SK-N-SH treated with all-trans-retinoic acid at 6 μM for 48 hours (cell line): ENCODE measurements around the gene KRT71.

Experiments used
- ATAC-seq: fragments of 200-7000 bp; cut with Tn5 transposase; 3 replicates; pipeline ENCODE4 v1.9.1; 2020; ENCODE audit warnings: mild to moderate bottlenecking, moderate library complexity
- ARNTL ChIP-seq: fragments of 450-650 bp; formaldehyde crosslinking; IDR thresholded peaks from 2 replicates; pipeline ENCODE4 v1.5.0; 2020; ENCODE audit warnings: low read depth, mild to moderate bottlenecking, moderate library complexity, borderline replicate concordance
- BACH2 ChIP-seq: fragments of 250-450 bp; sonication (Bioruptor Pico); IDR thresholded peaks from 2 replicates; pipeline ENCODE4 v1.9.0; 2021; ENCODE audit warnings: mild to moderate bottlenecking, borderline replicate concordance
- CSDC2 ChIP-seq: fragments of 250-450 bp; sonication (Bioruptor Pico); IDR thresholded peaks from 2 replicates; pipeline ENCODE4 v1.5.0; 2020; ENCODE audit warnings: mild to moderate bottlenecking, moderate library complexity
- ESRRG ChIP-seq: fragments of 250-450 bp; sonication (Bioruptor Pico); IDR thresholded peaks from 2 replicates; pipeline ENCODE4 v1.6.1; 2021; ENCODE audit warnings: mild to moderate bottlenecking
- GLIS3 ChIP-seq: fragments of 250-450 bp; sonication (Bioruptor Pico); IDR thresholded peaks from 2 replicates; pipeline ENCODE4 v1.5.0; 2020; ENCODE audit warnings: mild to moderate bottlenecking, moderate library complexity
- ISL1 ChIP-seq: fragments of 250-450 bp; sonication (Bioruptor Pico); IDR thresholded peaks from 2 replicates; pipeline ENCODE4 v2.1.2; 2022; ENCODE audit warnings: mild to moderate bottlenecking, moderate library complexity
- OSR1 ChIP-seq: fragments of 250-450 bp; sonication (Bioruptor Pico); IDR thresholded peaks from 2 replicates; pipeline ENCODE4 v1.8.0; 2022; ENCODE audit warnings: moderate library complexity, mild to moderate bottlenecking, inconsistent platforms
- PPARA ChIP-seq: fragments of 250-450 bp; sonication (Bioruptor Pico); IDR thresholded peaks from 2 replicates; pipeline ENCODE4 v1.5.0; 2020; ENCODE audit warnings: mild to moderate bottlenecking, borderline replicate concordance
- RARB ChIP-seq: fragments of 250-450 bp; sonication (Bioruptor Pico); IDR thresholded peaks from 2 replicates; pipeline ENCODE4 v1.8.0; 2021; ENCODE audit warnings: mild to moderate bottlenecking, moderate library complexity
- SNAI2 ChIP-seq: fragments of 250-450 bp; sonication (Bioruptor Pico); IDR thresholded peaks from 2 replicates; pipeline ENCODE4 v1.5.0; 2020; ENCODE audit warnings: mild to moderate bottlenecking, moderate library complexity
- TCF4 ChIP-seq: fragments of 250-450 bp; sonication (Bioruptor Pico); IDR thresholded peaks from 2 replicates; pipeline ENCODE4 v1.8.0; 2021; ENCODE audit warnings: mild to moderate bottlenecking, moderate library complexity, borderline replicate concordance
- ZC3H10 ChIP-seq: fragments of 250-450 bp; sonication (Bioruptor Pico); IDR thresholded peaks from 2 replicates; pipeline ENCODE4 v1.5.1; 2021; ENCODE audit warnings: mild to moderate bottlenecking, moderate library complexity
- ZFP3 ChIP-seq: fragments of 250-450 bp; sonication (Bioruptor Pico); IDR thresholded peaks from 2 replicates; pipeline ENCODE4 v1.5.0; 2020; ENCODE audit warnings: mild to moderate bottlenecking, moderate library complexity
- ZFP30 ChIP-seq: fragments of 450-650 bp; formaldehyde crosslinking; IDR thresholded peaks from 2 replicates; pipeline ENCODE4 v1.5.0; 2022; ENCODE audit warnings: mild to moderate bottlenecking, moderate library complexity
- ZNF565 ChIP-seq: fragments of 450-650 bp; formaldehyde crosslinking; conservative IDR thresholded peaks from 2 replicates; pipeline ENCODE4 v1.5.0; 2020; ENCODE audit warnings: low read depth, mild to moderate bottlenecking, moderate library complexity
- ZNF70 ChIP-seq: fragments of 450-650 bp; formaldehyde crosslinking; IDR thresholded peaks from 2 replicates; pipeline ENCODE4 v1.5.0; 2020; ENCODE audit warnings: mild to moderate bottlenecking, moderate library complexity
- ZNF8 ChIP-seq: fragments of 450-650 bp; formaldehyde crosslinking; IDR thresholded peaks from 2 replicates; pipeline ENCODE4 v1.5.0; 2020; ENCODE audit warnings: mild to moderate bottlenecking, moderate library complexity
- TF ChIP-seq, protein P1 (sequence below): fragments of 250-450 bp; sonication (Bioruptor Pico); IDR thresholded peaks from 2 replicates; pipeline ENCODE4 v1.5.1; 2020; ENCODE audit warnings: low read depth, mild to moderate bottlenecking, moderate library complexity
- TF ChIP-seq, protein P2 (sequence below): fragments of 250-450 bp; sonication (Bioruptor Pico); IDR thresholded peaks from 2 replicates; pipeline ENCODE4 v1.5.1; 2021; ENCODE audit warnings: mild to moderate bottlenecking, moderate library complexity
- TF ChIP-seq, protein P3 (sequence below): fragments of 250-450 bp; sonication (Bioruptor Pico); IDR thresholded peaks from 2 replicates; pipeline ENCODE4 v1.8.0; 2021; ENCODE audit warnings: low read depth, mild to moderate bottlenecking, moderate library complexity, borderline replicate concordance
- TF ChIP-seq, protein P4 (sequence below): fragments of 250-450 bp; sonication (Bioruptor Pico); IDR thresholded peaks from 2 replicates; pipeline ENCODE4 v1.5.0; 2020; ENCODE audit warnings: mild to moderate bottlenecking, moderate library complexity

The KRT71 gene

DNA sequence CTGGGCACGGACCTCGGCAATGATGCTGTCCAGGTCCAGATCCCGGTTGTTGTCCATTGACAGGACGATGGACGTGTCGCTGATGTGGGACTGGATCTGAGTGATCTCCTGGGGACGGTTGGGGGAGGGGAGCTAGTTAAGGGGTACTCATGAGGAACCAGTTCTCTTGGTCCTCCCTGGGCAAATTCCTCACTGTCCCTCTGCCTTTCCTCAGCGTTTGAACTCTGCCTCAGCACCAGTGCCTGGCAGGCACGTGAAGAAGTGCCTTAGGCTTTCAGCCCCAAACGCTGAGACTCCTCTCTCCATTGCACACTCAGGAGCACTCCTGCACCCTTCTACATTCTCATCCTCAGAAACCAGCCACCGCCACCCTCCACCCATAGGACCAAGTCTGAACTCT lies 38.6 kb upstream of the KRT71 start:
- no peak for TF ChIP-seq BACH2
- TF ChIP-seq ZFP3: no peak
- TF ChIP-seq CSDC2 (CRISPR knock-in tag): no peak
- no peak for TF ChIP-seq ISL1 (CRISPR knock-in tag)
- TF ChIP-seq ZC3H10 (CRISPR knock-in tag): no peak
- TF ChIP-seq ZFP30 (CRISPR knock-in tag): no peak
- TF ChIP-seq ARNTL (CRISPR knock-in tag): no peak
- TF ChIP-seq, protein P1, sequence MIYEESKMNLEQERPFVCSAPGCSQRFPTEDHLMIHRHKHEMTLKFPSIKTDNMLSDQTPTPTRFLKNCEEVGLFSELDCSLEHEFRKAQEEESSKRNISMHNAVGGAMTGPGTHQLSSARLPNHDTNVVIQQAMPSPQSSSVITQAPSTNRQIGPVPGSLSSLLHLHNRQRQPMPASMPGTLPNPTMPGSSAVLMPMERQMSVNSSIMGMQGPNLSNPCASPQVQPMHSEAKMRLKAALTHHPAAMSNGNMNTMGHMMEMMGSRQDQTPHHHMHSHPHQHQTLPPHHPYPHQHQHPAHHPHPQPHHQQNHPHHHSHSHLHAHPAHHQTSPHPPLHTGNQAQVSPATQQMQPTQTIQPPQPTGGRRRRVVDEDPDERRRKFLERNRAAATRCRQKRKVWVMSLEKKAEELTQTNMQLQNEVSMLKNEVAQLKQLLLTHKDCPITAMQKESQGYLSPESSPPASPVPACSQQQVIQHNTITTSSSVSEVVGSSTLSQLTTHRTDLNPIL (CRISPR knock-in tag): no peak
- no peak for TF ChIP-seq OSR1 (CRISPR knock-in tag)
- no peak for TF ChIP-seq SNAI2
- TF ChIP-seq ESRRG (CRISPR knock-in tag): no peak
- no peak for TF ChIP-seq GLIS3 (CRISPR knock-in tag)
- TF ChIP-seq TCF4: no peak
- no peak for TF ChIP-seq ZNF565 (CRISPR knock-in tag)
- TF ChIP-seq, protein P2, sequence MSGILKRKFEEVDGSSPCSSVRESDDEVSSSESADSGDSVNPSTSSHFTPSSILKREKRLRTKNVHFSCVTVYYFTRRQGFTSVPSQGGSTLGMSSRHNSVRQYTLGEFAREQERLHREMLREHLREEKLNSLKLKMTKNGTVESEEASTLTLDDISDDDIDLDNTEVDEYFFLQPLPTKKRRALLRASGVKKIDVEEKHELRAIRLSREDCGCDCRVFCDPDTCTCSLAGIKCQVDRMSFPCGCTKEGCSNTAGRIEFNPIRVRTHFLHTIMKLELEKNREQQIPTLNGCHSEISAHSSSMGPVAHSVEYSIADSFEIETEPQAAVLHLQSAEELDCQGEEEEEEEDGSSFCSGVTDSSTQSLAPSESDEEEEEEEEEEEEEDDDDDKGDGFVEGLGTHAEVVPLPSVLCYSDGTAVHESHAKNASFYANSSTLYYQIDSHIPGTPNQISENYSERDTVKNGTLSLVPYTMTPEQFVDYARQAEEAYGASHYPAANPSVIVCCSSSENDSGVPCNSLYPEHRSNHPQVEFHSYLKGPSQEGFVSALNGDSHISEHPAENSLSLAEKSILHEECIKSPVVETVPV (CRISPR knock-in tag): no peak
- TF ChIP-seq, protein P3, sequence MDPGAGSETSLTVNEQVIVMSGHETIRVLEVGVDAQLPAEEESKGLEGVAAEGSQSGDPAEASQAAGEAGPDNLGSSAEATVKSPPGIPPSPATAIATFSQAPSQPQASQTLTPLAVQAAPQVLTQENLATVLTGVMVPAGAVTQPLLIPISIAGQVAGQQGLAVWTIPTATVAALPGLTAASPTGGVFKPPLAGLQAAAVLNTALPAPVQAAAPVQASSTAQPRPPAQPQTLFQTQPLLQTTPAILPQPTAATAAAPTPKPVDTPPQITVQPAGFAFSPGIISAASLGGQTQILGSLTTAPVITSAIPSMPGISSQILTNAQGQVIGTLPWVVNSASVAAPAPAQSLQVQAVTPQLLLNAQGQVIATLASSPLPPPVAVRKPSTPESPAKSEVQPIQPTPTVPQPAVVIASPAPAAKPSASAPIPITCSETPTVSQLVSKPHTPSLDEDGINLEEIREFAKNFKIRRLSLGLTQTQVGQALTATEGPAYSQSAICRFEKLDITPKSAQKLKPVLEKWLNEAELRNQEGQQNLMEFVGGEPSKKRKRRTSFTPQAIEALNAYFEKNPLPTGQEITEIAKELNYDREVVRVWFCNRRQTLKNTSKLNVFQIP (CRISPR knock-in tag): no peak
- TF ChIP-seq ZNF8 (CRISPR knock-in tag): no peak
- no peak for TF ChIP-seq RARB (CRISPR knock-in tag)
- TF ChIP-seq, protein P4, sequence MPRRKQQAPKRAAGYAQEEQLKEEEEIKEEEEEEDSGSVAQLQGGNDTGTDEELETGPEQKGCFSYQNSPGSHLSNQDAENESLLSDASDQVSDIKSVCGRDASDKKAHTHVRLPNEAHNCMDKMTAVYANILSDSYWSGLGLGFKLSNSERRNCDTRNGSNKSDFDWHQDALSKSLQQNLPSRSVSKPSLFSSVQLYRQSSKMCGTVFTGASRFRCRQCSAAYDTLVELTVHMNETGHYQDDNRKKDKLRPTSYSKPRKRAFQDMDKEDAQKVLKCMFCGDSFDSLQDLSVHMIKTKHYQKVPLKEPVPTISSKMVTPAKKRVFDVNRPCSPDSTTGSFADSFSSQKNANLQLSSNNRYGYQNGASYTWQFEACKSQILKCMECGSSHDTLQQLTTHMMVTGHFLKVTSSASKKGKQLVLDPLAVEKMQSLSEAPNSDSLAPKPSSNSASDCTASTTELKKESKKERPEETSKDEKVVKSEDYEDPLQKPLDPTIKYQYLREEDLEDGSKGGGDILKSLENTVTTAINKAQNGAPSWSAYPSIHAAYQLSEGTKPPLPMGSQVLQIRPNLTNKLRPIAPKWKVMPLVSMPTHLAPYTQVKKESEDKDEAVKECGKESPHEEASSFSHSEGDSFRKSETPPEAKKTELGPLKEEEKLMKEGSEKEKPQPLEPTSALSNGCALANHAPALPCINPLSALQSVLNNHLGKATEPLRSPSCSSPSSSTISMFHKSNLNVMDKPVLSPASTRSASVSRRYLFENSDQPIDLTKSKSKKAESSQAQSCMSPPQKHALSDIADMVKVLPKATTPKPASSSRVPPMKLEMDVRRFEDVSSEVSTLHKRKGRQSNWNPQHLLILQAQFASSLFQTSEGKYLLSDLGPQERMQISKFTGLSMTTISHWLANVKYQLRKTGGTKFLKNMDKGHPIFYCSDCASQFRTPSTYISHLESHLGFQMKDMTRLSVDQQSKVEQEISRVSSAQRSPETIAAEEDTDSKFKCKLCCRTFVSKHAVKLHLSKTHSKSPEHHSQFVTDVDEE: no peak
- no peak for TF ChIP-seq ZNF70 (CRISPR knock-in tag)

DNA sequence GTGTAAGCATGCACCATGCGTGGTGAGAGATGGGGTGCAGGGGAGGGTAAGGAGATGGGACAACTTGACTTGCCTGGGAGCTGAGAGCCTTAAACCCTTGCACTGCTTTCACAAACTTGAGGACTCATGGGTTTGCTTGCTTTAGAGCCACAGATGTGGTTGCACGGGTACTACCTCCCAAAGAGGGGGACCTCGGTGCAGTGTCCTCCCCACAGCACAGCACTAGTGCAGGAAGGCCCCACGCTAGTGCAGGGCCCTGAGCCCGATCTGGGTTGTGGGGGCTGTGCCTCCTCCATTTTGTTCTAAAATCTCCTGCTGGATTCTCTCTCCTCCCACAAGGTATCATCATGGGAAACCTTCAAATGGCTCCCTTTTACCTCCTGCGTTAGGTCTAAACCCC lies 37.1 kb upstream of the KRT71 start:
- TF ChIP-seq, protein P2 (CRISPR knock-in tag): no peak
- TF ChIP-seq TCF4 (no peak), GLIS3 (CRISPR knock-in tag) (no peak), ZFP30 (CRISPR knock-in tag) (no peak), SNAI2 (no peak), ARNTL (CRISPR knock-in tag) (no peak), PPARA (CRISPR knock-in tag) (no peak), BACH2 (no peak)
- TF ChIP-seq, protein P3 (CRISPR knock-in tag): no peak
- TF ChIP-seq, protein P4: no peak
- ATAC-seq: no peak

More for the DNA sequence above, 38.6 kb upstream of the KRT71 start:
- no peak for ATAC-seq
